ENCODE data around the gene DUXB.

DNA sequence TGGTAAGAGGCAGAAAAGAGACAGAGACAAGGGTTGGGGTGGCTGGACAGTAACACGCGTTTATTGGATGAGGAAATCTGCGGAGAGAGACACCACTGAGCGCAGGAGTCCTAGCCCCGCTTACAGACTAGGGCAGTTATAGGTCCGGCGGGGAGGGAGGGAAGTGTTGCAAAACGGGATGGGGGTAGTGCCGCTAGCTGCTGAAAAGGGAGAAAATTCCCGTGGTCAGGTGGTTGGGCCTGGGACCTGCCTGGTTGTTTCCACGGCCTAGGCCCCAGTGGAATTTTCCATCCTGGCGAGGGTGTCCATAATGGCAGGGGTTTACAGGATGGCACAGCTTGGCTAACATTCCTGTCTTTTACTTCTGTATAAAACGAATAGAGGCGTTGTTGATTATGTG lies 19.0 kb downstream of the DUXB start:
- TF ChIP-seq, protein P1, sequence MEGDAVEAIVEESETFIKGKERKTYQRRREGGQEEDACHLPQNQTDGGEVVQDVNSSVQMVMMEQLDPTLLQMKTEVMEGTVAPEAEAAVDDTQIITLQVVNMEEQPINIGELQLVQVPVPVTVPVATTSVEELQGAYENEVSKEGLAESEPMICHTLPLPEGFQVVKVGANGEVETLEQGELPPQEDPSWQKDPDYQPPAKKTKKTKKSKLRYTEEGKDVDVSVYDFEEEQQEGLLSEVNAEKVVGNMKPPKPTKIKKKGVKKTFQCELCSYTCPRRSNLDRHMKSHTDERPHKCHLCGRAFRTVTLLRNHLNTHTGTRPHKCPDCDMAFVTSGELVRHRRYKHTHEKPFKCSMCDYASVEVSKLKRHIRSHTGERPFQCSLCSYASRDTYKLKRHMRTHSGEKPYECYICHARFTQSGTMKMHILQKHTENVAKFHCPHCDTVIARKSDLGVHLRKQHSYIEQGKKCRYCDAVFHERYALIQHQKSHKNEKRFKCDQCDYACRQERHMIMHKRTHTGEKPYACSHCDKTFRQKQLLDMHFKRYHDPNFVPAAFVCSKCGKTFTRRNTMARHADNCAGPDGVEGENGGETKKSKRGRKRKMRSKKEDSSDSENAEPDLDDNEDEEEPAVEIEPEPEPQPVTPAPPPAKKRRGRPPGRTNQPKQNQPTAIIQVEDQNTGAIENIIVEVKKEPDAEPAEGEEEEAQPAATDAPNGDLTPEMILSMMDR (IDR thresholded peaks at IDR 0.05; ENCODE audit: insufficient read depth, low read length): no peak
- TF ChIP-seq POLR2AphosphoS5 (IDR thresholded peaks at IDR 0.05; ENCODE audit: low read depth): no peak
- TF ChIP-seq, protein P2, sequence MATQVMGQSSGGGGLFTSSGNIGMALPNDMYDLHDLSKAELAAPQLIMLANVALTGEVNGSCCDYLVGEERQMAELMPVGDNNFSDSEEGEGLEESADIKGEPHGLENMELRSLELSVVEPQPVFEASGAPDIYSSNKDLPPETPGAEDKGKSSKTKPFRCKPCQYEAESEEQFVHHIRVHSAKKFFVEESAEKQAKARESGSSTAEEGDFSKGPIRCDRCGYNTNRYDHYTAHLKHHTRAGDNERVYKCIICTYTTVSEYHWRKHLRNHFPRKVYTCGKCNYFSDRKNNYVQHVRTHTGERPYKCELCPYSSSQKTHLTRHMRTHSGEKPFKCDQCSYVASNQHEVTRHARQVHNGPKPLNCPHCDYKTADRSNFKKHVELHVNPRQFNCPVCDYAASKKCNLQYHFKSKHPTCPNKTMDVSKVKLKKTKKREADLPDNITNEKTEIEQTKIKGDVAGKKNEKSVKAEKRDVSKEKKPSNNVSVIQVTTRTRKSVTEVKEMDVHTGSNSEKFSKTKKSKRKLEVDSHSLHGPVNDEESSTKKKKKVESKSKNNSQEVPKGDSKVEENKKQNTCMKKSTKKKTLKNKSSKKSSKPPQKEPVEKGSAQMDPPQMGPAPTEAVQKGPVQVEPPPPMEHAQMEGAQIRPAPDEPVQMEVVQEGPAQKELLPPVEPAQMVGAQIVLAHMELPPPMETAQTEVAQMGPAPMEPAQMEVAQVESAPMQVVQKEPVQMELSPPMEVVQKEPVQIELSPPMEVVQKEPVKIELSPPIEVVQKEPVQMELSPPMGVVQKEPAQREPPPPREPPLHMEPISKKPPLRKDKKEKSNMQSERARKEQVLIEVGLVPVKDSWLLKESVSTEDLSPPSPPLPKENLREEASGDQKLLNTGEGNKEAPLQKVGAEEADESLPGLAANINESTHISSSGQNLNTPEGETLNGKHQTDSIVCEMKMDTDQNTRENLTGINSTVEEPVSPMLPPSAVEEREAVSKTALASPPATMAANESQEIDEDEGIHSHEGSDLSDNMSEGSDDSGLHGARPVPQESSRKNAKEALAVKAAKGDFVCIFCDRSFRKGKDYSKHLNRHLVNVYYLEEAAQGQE (IDR thresholded peaks at IDR 0.05; ENCODE audit: insufficient replicate concordance, low read depth): no peak

All from HL-60 (cell line).